Loucy (cell line): ENCODE measurements around the gene TXN2.

ENCODE experiments used
- H2AFZ ChIP-seq: fragments of 200-600 bp; sonication (generic); 2 replicates; pipeline ENCODE4 v1.6.0; 2016; ENCODE audit warnings: antibody characterized with exemption, mild to moderate bottlenecking, low read length, moderate library complexity
- H3F3A ChIP-seq: fragments of 200-600 bp; 2 replicates; pipeline ENCODE4 v1.6.0; 2016; ENCODE audit warnings: antibody characterized with exemption, low read depth, mild to moderate bottlenecking
- H3K27me3 ChIP-seq: fragments of 200-600 bp; sonication (generic); 2 replicates; pipeline ENCODE4 v1.6.1; 2014; ENCODE audit warnings: low read length, mild to moderate bottlenecking; ENCODE audit not compliant: insufficient read depth, poor library complexity, severe bottlenecking
- H3K36me3 ChIP-seq: fragments of 200-600 bp; sonication (generic); 2 replicates; pipeline ENCODE4 v1.6.1; 2016; ENCODE audit warnings: low read length; ENCODE audit not compliant: insufficient read depth
- H3K4me1 ChIP-seq: fragments of 200-600 bp; sonication (generic); 2 replicates; pipeline ENCODE4 v1.5.1; 2014; ENCODE audit warnings: low read length, mild to moderate bottlenecking; ENCODE audit not compliant: insufficient read depth, poor library complexity, severe bottlenecking
- H3K4me2 ChIP-seq: fragments of 200-600 bp; sonication (generic); 2 replicates; pipeline ENCODE4 v1.6.0; 2014; ENCODE audit warnings: antibody characterized with exemption, low read length, low read depth, mild to moderate bottlenecking; ENCODE audit not compliant: poor library complexity, severe bottlenecking
- H3K4me3 ChIP-seq: fragments of 200-600 bp; sonication (generic); 2 replicates; pipeline ENCODE4 v1.5.1; 2014; ENCODE audit warnings: low read length, mild to moderate bottlenecking, mixed read lengths; ENCODE audit not compliant: poor library complexity, severe bottlenecking
- H3K79me2 ChIP-seq: fragments of 200-600 bp; sonication (generic); 2 replicates; pipeline ENCODE4 v1.6.1; 2014; ENCODE audit warnings: low read length; ENCODE audit not compliant: insufficient read depth
- H3K9ac ChIP-seq: fragments of 200-600 bp; sonication (generic); 2 replicates; pipeline ENCODE4 v1.6.0; 2014; ENCODE audit warnings: mild to moderate bottlenecking, low read depth, low read length, moderate library complexity; ENCODE audit not compliant: poor library complexity, severe bottlenecking
- H3K9me2 ChIP-seq: fragments of 200-600 bp; sonication (generic); replicated peaks from 2 replicates; pipeline ENCODE4 v1.6.1; 2016; ENCODE audit warnings: low read depth, low read length, mixed read lengths
- H3K9me3 ChIP-seq: fragments of 200-600 bp; sonication (generic); 2 replicates; pipeline ENCODE4 v1.6.1; 2014; ENCODE audit warnings: mild to moderate bottlenecking, antibody characterized with exemption, low read length, low read depth; ENCODE audit not compliant: insufficient read depth
- H4K20me1 ChIP-seq: fragments of 200-600 bp; sonication (generic); 2 replicates; pipeline ENCODE4 v1.6.0; 2014; ENCODE audit warnings: antibody characterized with exemption, low read length, mild to moderate bottlenecking; ENCODE audit not compliant: insufficient read depth, poor library complexity, severe bottlenecking
- CTCF ChIP-seq: fragments of 200-600 bp; sonication (generic); conservative IDR thresholded peaks from 2 replicates; pipeline ENCODE4 v1.5.1; 2014; ENCODE audit warnings: mild to moderate bottlenecking, antibody characterized with exemption, low read length
- EZH2phosphoT487 ChIP-seq: fragments of 200-600 bp; IDR thresholded peaks from 2 replicates; pipeline ENCODE4 v1.6.1; 2018; ENCODE audit warnings: antibody characterized with exemption, mild to moderate bottlenecking, moderate library complexity, borderline replicate concordance

Gene TXN2

GRCh38 chr22:36447632-36448031, 33.8 kb downstream of the TXN2 start:
- Histone ChIP-seq H3K4me3 (no peak overlapping the region), H3K9me3 (no peaks in the 10 kb centered on the region), H3K79me2 (0 out of 2 replicates have a peak, but pooled peaks cover 2% of the 10 kb centered on the region), H2AFZ (0 out of 2 replicates have a peak overlapping the region, but pooled peaks have one; percentile 13), H3F3A (peaks cover 6% of the 10 kb centered on the region), H3K9ac (peak overlapping the region; percentile 44), H3K4me1 (peaks cover 72% of the 10 kb centered on the region), H3K9me2 (no peaks in the 10 kb centered on the region), H4K20me1 (no peaks in the 10 kb centered on the region), H3K36me3 (no peaks in the 10 kb centered on the region), H3K4me2 (peak overlapping the region; percentile 36), H3K27me3 (no peaks in the 10 kb centered on the region)
- TF ChIP-seq EZH2phosphoT487 (no peak), CTCF (no peak)

GRCh38 chr22:36445158-36445668, 36.2 kb downstream of the TXN2 start:
- H4K20me1 ChIP-seq, result no peaks in the 10 kb centered on the region
- no peaks in the 10 kb centered on the region for H3K27me3 ChIP-seq
- no peaks in the 10 kb centered on the region for H3K36me3 ChIP-seq
- H2AFZ ChIP-seq, result 0 out of 2 replicates have a peak overlapping the region, but pooled peaks have one; percentile 27
- no peaks in the 10 kb centered on the region for H3K9me2 ChIP-seq
- H3F3A ChIP-seq, result no peaks in the 10 kb centered on the region
- TF ChIP-seq EZH2phosphoT487, result no peak
- H3K4me2 ChIP-seq, result no peak overlapping the region
- H3K4me3 ChIP-seq, result no peak overlapping the region
- H3K4me1 ChIP-seq, result peaks cover 52% of the 10 kb centered on the region
- no peaks in the 10 kb centered on the region for H3K79me2 ChIP-seq
- no peak overlapping the region for H3K9ac ChIP-seq
- H3K9me3 ChIP-seq, result no peaks in the 10 kb centered on the region

- H3K9me3 ChIP-seq, result no peaks in the 10 kb centered on the region
- no peaks in the 10 kb centered on the region for H3K9me2 ChIP-seq
- no peak overlapping the region for H2AFZ ChIP-seq
- H3F3A ChIP-seq, result no peaks in the 10 kb centered on the region
- no peaks in the 10 kb centered on the region for H3K27me3 ChIP-seq
- H3K4me2 ChIP-seq, result no peak overlapping the region
- no peaks in the 10 kb centered on the region for H3K36me3 ChIP-seq
- no peak overlapping the region for H3K4me3 ChIP-seq
- H3K4me1 ChIP-seq, result peaks cover 33% of the 10 kb centered on the region
- H4K20me1 ChIP-seq, result no peaks in the 10 kb centered on the region
- TF ChIP-seq EZH2phosphoT487 (no peak), CTCF (no peak)
- no peak overlapping the region for H3K9ac ChIP-seq
- H3K79me2 ChIP-seq, result no peaks in the 10 kb centered on the region
Observed at GRCh38 chr22:36443198-36443770, 38.2 kb downstream of the TXN2 start.
